Melanocyte of skin (primary cell): ENCODE results near the gene ZAR1. TPM values are rescaled to one million over a fixed set of nuclear protein-coding genes. Genes with fewer than 3 reads are reported as not detected.

Experiments
- total RNA-seq, 2 donors: library from RNA; depleted of rRNA; stranded (reverse); fragments of >200 nt; gene quantifications; 2 replicates each; pipeline ENCODE4 v1.2.3, GENCODE V29; 2012

The ZAR1 gene, protein sequence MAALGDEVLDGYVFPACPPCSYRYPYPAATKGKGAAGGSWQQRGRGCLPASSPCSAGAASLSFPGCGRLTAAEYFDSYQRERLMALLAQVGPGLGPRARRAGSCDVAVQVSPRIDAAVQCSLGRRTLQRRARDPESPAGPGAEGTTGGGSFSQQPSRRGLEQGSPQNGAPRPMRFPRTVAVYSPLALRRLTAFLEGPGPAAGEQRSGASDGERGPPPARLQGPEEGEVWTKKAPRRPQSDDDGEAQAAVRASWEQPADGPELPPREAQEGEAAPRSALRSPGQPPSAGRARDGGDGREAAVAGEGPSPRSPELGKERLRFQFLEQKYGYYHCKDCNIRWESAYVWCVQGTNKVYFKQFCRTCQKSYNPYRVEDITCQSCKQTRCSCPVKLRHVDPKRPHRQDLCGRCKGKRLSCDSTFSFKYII
- total RNA-seq: not detected

DNA sequence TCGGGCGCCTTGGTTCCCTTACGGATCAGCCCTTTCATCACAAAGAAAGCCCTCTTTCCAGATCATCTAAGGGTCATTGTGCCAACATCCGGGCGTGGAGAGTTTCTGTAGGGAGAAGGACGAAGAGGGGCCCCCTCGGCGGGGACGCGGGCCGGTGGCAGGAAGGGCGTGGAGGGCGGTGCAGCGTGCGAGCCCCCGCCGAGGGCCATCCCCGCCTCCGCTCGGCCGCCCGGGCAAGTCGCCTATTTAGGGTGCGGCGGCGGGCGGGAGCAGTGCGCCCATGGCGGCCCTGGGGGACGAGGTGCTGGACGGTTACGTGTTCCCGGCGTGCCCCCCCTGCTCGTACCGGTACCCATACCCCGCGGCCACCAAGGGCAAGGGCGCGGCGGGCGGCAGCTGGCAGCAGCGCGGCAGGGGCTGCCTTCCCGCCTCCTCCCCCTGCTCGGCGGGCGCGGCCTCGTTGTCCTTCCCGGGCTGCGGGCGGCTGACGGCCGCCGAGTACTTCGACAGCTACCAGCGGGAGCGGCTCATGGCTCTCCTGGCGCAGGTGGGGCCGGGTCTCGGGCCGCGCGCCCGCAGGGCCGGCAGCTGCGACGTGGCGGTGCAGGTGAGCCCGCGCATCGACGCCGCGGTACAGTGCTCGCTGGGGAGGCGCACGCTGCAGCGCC is at the start of gene ZAR1:
TSS of gene ZAR1 (plus strand) at position 241 of the 668 bp plus-strand sequence. CDS start at position 281, 40 bp downstream.

DNA sequence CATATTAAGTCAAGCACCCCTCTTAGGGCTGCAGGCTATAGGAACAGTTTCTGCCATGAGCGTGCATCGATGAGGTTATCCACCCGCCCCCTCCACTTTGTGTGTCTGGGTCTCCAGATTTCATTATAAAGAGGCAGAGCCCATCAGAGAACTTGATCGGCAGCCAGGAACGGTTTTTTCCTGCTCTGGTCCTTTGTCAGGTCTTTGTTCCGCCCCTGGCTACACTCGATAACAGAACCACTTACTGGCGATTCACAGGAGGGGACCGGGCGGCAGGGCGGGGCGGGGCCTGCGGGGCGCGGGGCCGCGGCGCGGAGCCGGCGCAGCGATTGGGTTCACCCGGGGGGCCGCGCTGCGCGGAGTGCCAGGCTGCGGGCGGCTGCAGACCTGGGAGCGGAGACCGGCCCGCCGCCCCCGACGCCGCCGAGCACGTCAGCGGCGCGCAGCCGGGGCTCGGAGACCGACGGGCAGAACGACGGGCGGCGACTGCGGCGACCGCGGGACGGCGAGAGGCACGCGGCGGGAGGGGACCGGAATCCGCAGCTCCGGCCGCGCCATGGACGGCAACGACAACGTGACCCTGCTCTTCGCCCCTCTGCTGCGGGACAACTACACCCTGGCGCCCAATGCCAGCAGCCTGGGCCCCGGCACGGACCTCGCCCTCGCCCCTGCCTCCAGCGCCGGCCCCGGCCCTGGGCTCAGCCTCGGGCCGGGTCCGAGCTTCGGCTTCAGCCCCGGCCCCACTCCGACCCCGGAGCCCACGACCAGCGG is 6.9 kb upstream of the ZAR1 start, which contains the start of gene SLC10A4:
TSS of gene SLC10A4 (plus strand) at position 338 of the 771 bp plus-strand sequence. CDS start at position 557, 219 bp downstream.

Other genes starting within 250 kb of the ZAR1 start
- gene TEC, start 220.4 kb upstream of the ZAR1 start, total RNA-seq: 1 to 10 TPM; 1.0 to 1.3 TPM
- gene SLAIN2, start 148.7 kb upstream of the ZAR1 start, total RNA-seq: 10 to 100 TPM; 43.0 to 46.3 TPM
- not detected for gene SLC10A4, start 6.9 kb upstream of the ZAR1 start, total RNA-seq